ENCODE data around the gene CBX8. TPM values are rescaled to one million over a fixed set of nuclear protein-coding genes. Genes with fewer than 3 reads are reported as not detected.

Gene CBX8
- total and polyA plus RNA-seq, 2 of the 13 experiments (the other 11 are each of a cell fraction or from before 2014, with no cell fraction given) = 0.34 to 12.6 TPM

- TF ChIP-seq ZMYM3 (CRISPR knock-in tag; IDR thresholded peaks at IDR 0.05) = peak; percentile 41; the same call in 1 of the 2 replicates
- peak; percentile 54; the same call in 1 of the 2 replicates for TF ChIP-seq DZIP1 (CRISPR knock-in tag; IDR thresholded peaks at IDR 0.05)
- peak; percentile 69; the same call in 1 of the 2 replicates for TF ChIP-seq MEIS2 (CRISPR knock-in tag; IDR thresholded peaks at IDR 0.05)
- peak; percentile 63 for TF ChIP-seq SKIL (CRISPR knock-in tag; IDR thresholded peaks at IDR 0.05; ENCODE audit: borderline replicate concordance)
- peak; percentile 55 for TF ChIP-seq MED8 (CRISPR knock-in tag; IDR thresholded peaks at IDR 0.05; ENCODE audit: insufficient replicate concordance)
- TF ChIP-seq SP2 (CRISPR knock-in tag; IDR thresholded peaks at IDR 0.05) = 0 out of 2 replicates have a peak, but pooled peaks have one; percentile 52
- TF ChIP-seq SNAPC4 (CRISPR knock-in tag; IDR thresholded peaks at IDR 0.05) = no peak
- no peak for TF ChIP-seq ISX (CRISPR knock-in tag; conservative IDR thresholded peaks at IDR 0.05)
- TF ChIP-seq HDAC2 (CRISPR knock-in tag; IDR thresholded peaks at IDR 0.05) = peak; percentile 32; the same call in 1 of the 2 replicates
- TF ChIP-seq POLR2G (IDR thresholded peaks at IDR 0.05; ENCODE audit: low read depth, low read length) = no peak
- TF ChIP-seq HNF1B (CRISPR knock-in tag; IDR thresholded peaks at IDR 0.05) = peak; percentile 75; the same call in 1 of the 2 replicates
- TF ChIP-seq TMF1 (CRISPR knock-in tag; IDR thresholded peaks at IDR 0.05; ENCODE audit: low read depth) = peak; percentile 45; the same call in 1 of the 2 replicates
- peak; percentile 66; the same call in 1 of the 2 replicates for TF ChIP-seq TARDBP (CRISPR knock-in tag; IDR thresholded peaks at IDR 0.05)
- no peak for TF ChIP-seq NFRKB (IDR thresholded peaks at IDR 0.05)
- 0 out of 2 replicates have a peak, but pooled peaks have one; percentile 46 for TF ChIP-seq HES4 (CRISPR knock-in tag; IDR thresholded peaks at IDR 0.05; ENCODE audit: borderline replicate concordance)
- TF ChIP-seq ZNF207 (IDR thresholded peaks at IDR 0.05; ENCODE audit: borderline replicate concordance) = no peak
These were observed 34.7 kb upstream of the CBX8 start (continued) for GRCh38 chr17:79831265-79832217.

Measured in HepG2 (cell line).